OCI-LY1 (cell line): Measurements from ENCODE around the gene POLR2A.
"Not testable (repeated sequence)": the region's sequence is repeated elsewhere in the genome, so short reads cannot be mapped to it uniquely, and the experiment has no call there.

Source experiments
- H2AFZ ChIP-seq: fragments of 200-600 bp; sonication (generic), shearing (Covaris generic); 2 replicates; pipeline ENCODE4 v1.6.0; 2014; ENCODE audit warnings: antibody characterized with exemption, mild to moderate bottlenecking, low read length
- H3F3A ChIP-seq: fragments of 200-600 bp; sonication (generic), shearing (Covaris generic); 2 replicates; pipeline ENCODE4 v1.6.0; 2014; ENCODE audit warnings: mild to moderate bottlenecking, antibody characterized with exemption, low read length, moderate library complexity; ENCODE audit not compliant: insufficient read depth
- H3K27ac ChIP-seq: fragments of 200-600 bp; sonication (generic); 2 replicates; pipeline ENCODE4 v1.5.1; 2014; ENCODE audit warnings: low read length, mixed run types, mild to moderate bottlenecking, low read depth; ENCODE audit not compliant: poor library complexity, severe bottlenecking
- H3K27me3 ChIP-seq: fragments of 200-600 bp; sonication (generic); 2 replicates; pipeline ENCODE4 v1.6.0; 2014; ENCODE audit warnings: antibody characterized with exemption, mild to moderate bottlenecking, low read length, moderate library complexity; ENCODE audit not compliant: insufficient read depth
- H3K36me3 ChIP-seq: fragments of 200-600 bp; sonication (generic); 2 replicates; pipeline ENCODE4 v1.6.1; 2014; ENCODE audit warnings: mild to moderate bottlenecking, antibody characterized with exemption, low read length, moderate library complexity, mixed read lengths; ENCODE audit not compliant: insufficient read depth
- H3K4me1 ChIP-seq: fragments of 200-600 bp; sonication (generic); 2 replicates; pipeline ENCODE4 v1.5.1; 2014; ENCODE audit warnings: mild to moderate bottlenecking, low read length, moderate library complexity; ENCODE audit not compliant: insufficient read depth, severe bottlenecking
- H3K4me2 ChIP-seq: fragments of 200-600 bp; sonication (generic), shearing (Covaris generic); 2 replicates; pipeline ENCODE4 v1.6.1; 2014; ENCODE audit warnings: low read length
- H3K4me3 ChIP-seq: fragments of 200-600 bp; sonication (generic); 2 replicates; pipeline ENCODE4 v1.5.1; 2014; ENCODE audit warnings: low read length, low read depth, mild to moderate bottlenecking, mixed read lengths; ENCODE audit not compliant: poor library complexity, severe bottlenecking
- H3K79me2 ChIP-seq: fragments of 200-600 bp; shearing (Covaris generic); 2 replicates; pipeline ENCODE4 v1.6.1; 2016; ENCODE audit warnings: mixed run types, low read length, mixed read lengths; ENCODE audit not compliant: insufficient read depth
- H3K9ac ChIP-seq: fragments of 200-600 bp; sonication (generic), shearing (Covaris generic); 2 replicates; pipeline ENCODE4 v1.6.1; 2014; ENCODE audit warnings: mild to moderate bottlenecking, low read length, mixed read lengths
- H3K9me2 ChIP-seq: fragments of 200-600 bp; sonication (generic), shearing (Covaris generic); 2 replicates; pipeline ENCODE4 v1.6.1; 2014; ENCODE audit warnings: low read depth, mild to moderate bottlenecking, low read length, mixed read lengths
- H3K9me3 ChIP-seq: fragments of 200-600 bp; shearing (Covaris generic); 2 replicates; pipeline ENCODE4 v1.6.1; 2014; ENCODE audit warnings: low read length, mixed read lengths
- H4K20me1 ChIP-seq: fragments of 200-600 bp; sonication (generic), shearing (Covaris generic); 2 replicates; pipeline ENCODE4 v1.6.0; 2016; ENCODE audit warnings: mild to moderate bottlenecking, low read length; ENCODE audit not compliant: insufficient read depth
- CTCF ChIP-seq: fragments of 200-600 bp; sonication (generic), shearing (Covaris generic); IDR thresholded peaks from 2 replicates; pipeline ENCODE4 v1.5.1; 2017; ENCODE audit warnings: mild to moderate bottlenecking, antibody characterized with exemption, low read length, moderate library complexity, mixed read lengths
- EZH2 ChIP-seq: fragments of 200-600 bp; sonication (generic), shearing (Covaris generic); IDR thresholded peaks from 2 replicates; pipeline ENCODE4 v1.8.0; 2017; ENCODE audit warnings: borderline replicate concordance, mixed run types, mild to moderate bottlenecking, antibody characterized with exemption, low read length, moderate library complexity, mixed read lengths

Gene POLR2A

GRCh38 chr17:7468290-7468689 is 15.9 kb upstream of the POLR2A start:
- no peak overlapping the region for H3K9ac ChIP-seq
- no peaks in the 10 kb centered on the region for H3K27me3 ChIP-seq
- H4K20me1 ChIP-seq = no peaks in the 10 kb centered on the region
- H3K4me2 ChIP-seq = no peak overlapping the region
- H3K9me2 ChIP-seq = no peaks in the 10 kb centered on the region
- H3K4me1 ChIP-seq = peaks cover 20% of the 10 kb centered on the region
- no peak for TF ChIP-seq CTCF
- TF ChIP-seq EZH2 = no peak
- no peak overlapping the region for H2AFZ ChIP-seq
- peaks cover 20% of the 10 kb centered on the region for H3K36me3 ChIP-seq
- H3K79me2 ChIP-seq = no peaks in the 10 kb centered on the region
- no peaks in the 10 kb centered on the region for H3F3A ChIP-seq
- no peaks in the 10 kb centered on the region for H3K9me3 ChIP-seq
- peak overlapping the region; percentile 36 for H3K27ac ChIP-seq
- no peak overlapping the region for H3K4me3 ChIP-seq

- Histone ChIP-seq H3K4me2 (no peak overlapping the region), H3K9me3 (no peaks in the 10 kb centered on the region), H3K36me3 (peaks cover 14% of the 10 kb centered on the region), H3K79me2 (no peaks in the 10 kb centered on the region), H3K9ac (no peak overlapping the region), H3K4me1 (peaks cover 20% of the 10 kb centered on the region), H3K9me2 (no peaks in the 10 kb centered on the region), H4K20me1 (no peaks in the 10 kb centered on the region), H2AFZ (no peak overlapping the region), H3K27ac (peak overlapping the region; percentile 36), H3K4me3 (no peak overlapping the region), H3K27me3 (no peaks in the 10 kb centered on the region), H3F3A (no peaks in the 10 kb centered on the region)
- TF ChIP-seq CTCF (no peak), EZH2 (no peak)
Measured at GRCh38 chr17:7468804-7469389, 15.3 kb upstream of the POLR2A start.

GRCh38 chr17:7469843-7470242 is 14.3 kb upstream of the POLR2A start:
- H3K9ac ChIP-seq, H2AFZ ChIP-seq, H3K9me2 ChIP-seq, H3K9me3 ChIP-seq, H3K4me2 ChIP-seq, H3K79me2 ChIP-seq, H4K20me1 ChIP-seq, H3F3A ChIP-seq, H3K4me3 ChIP-seq, H3K27ac ChIP-seq, H3K27me3 ChIP-seq: not testable (repeated sequence)
- peaks cover 20% of the 10 kb centered on the region for H3K4me1 ChIP-seq
- H3K36me3 ChIP-seq = peaks cover 11% of the 10 kb centered on the region

GRCh38 chr17:7470457-7470973 is 13.7 kb upstream of the POLR2A start:
- not testable (repeated sequence) for H3K36me3 ChIP-seq, H3K27me3 ChIP-seq, H3K9ac ChIP-seq, H3K9me3 ChIP-seq, H3K4me2 ChIP-seq, H4K20me1 ChIP-seq, H3K27ac ChIP-seq, H3K79me2 ChIP-seq, H3F3A ChIP-seq, H2AFZ ChIP-seq, H3K9me2 ChIP-seq, H3K4me3 ChIP-seq
- H3K4me1 ChIP-seq = peaks cover 20% of the 10 kb centered on the region
